HG03565 (cell line): ENCODE data around the gene SPATA18.
A peak's percentile ranks its signal among the peaks of the same experiment; 100 is the strongest.
"Not testable (repeated sequence)": the region's sequence is repeated elsewhere in the genome, so short reads cannot be mapped to it uniquely, and the experiment has no call there.

Source experiments
- ATAC-seq: cut with Tn5 transposase; IDR thresholded peaks from one replicate; pipeline ENCODE4 v1.9.1; 2021; ENCODE audit warnings: mild to moderate bottlenecking, moderate library complexity; ENCODE audit not compliant: unreplicated experiment

The SPATA18 gene

DNA sequence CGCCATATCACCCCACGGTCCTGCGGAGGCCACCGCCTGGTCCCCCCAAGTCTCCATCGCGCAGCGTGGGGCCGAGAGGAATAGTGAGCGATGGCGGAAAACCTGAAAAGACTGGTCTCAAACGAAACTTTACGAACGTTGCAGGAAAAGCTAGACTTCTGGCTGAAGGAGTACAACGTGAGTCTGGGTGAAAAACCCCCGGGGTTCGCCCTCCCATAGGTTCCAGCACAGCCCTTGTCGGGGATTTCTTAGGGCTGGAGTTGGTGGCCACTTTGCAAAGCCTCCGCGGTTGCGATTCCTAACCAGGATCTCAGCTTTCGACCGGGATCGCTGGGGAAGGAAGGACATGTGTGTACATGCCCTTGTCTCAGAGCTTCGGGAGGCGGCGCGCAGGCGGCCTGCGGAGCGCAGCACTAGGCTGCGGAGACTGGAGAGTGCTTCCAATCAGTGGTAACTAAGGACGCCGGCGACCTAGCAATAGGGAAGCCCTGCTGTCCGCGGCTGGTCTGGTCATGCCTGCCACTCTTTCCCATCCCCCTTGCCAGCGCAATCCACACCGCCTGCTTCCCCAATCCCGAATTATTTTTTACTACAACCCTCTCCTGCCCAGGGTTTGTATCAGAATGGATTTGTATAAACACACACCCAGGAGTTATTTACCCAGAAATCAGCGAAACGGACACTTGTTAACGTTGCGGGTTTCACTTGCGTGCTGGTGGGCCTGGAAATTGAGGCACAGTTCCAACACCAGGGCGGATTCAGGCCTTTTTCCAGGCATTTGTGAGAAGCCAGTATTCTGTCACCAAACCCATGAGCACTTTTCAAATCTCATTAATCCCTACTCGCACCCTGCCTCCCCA is 741 bp downstream of the SPATA18 start:
- peak; percentile 60 for ATAC-seq

DNA sequence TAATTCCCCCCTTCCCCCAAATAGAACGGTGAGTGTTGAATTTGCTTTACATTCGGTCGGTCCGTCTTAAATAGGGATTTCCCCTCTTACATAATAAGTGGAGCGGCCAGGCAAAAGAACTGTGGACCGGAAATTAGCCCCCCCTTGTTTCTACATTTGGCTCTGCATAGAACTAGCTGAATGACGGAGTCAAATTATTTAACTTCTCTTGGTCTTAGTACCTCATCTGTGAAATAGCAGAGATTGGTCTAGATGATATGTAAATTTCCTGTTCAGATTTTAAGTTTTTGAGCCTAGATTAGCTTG is 1.3 kb downstream of the SPATA18 start:
- peak; percentile 60 for ATAC-seq

DNA sequence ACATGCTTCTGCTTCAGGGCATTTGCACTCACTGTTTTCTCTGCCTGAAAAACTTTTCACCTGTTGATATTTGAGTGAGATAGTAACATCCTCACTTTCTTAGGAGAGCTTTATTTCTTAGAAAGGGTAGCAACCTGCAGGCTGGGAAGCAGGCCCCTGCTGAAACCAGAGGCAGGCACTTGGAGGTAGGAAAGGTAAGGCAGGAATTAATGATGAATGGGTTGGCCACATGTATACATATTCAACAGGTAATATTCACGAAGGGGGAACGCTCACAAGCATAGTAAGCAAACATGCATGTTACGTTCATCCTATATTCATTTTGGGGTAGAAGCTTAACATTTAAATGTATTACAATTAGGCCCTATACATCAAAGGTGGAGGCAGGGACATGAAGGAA is 3.1 kb downstream of the SPATA18 start:
- ATAC-seq, result no peak

GRCh38 chr4:52057196-52057595 is 6.1 kb downstream of the SPATA18 start:
- ATAC-seq, result no peak

GRCh38 chr4:52058275-52058674 is 7.2 kb downstream of the SPATA18 start:
- ATAC-seq, result no peak

GRCh38 chr4:52059372-52059771 is 8.3 kb downstream of the SPATA18 start:
- ATAC-seq, result no peak

DNA sequence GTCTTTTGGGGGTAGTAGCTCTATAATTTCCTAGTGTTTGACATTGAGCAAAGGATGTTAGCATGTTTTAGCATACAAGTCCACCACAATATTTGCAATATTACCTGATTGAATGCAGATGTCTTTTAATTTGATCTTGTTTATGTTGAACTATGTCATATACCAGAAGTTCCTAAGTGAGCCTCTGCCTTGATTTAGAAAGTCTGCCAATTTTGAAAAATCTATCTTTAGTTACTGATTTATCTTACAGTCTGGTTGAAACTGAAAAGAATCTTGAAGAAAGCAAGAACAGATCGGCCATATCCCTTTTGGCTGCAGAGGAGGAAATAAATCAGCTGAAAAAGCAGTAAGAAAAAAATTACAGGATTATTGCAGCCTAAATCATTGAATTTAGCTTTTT is 18.5 kb downstream of the SPATA18 start:
- ATAC-seq, result no peak

DNA sequence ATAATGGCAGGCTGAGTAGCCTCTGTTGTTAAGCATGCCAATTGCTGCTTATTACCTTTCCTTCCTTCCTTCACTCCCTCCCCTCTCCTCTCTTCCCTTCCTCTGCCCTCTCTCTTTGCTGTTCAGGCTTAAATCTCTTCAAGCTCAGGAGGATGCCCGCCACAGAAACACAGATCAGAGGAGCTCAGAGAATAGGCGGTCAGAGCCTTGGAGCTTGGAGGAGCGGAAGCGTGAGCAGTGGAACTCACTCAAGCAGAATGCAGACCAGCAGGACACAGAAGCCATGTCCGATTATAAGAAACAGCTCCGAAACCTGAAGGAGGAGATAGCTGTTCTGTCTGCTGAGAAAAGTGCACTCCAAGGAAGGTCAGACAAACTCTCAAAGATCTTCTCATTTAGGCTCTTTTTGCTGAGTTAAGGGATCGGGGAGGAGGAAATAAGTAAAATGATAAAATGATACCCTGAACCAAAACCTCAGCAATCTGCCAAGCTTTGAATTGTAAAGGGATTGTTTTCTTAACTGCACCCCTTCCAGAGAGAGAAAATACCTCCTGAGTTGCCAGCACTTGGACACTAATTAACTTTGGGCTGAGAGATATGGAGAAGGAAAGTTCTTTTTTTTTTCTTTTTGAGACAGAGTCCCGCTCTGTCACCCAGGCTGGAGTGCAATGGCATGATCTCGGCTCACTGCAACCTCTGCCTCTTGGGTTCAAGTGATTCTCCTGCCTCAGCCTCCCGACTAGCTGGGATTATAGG is 20.9 kb downstream of the SPATA18 start:
- no peak for ATAC-seq

DNA sequence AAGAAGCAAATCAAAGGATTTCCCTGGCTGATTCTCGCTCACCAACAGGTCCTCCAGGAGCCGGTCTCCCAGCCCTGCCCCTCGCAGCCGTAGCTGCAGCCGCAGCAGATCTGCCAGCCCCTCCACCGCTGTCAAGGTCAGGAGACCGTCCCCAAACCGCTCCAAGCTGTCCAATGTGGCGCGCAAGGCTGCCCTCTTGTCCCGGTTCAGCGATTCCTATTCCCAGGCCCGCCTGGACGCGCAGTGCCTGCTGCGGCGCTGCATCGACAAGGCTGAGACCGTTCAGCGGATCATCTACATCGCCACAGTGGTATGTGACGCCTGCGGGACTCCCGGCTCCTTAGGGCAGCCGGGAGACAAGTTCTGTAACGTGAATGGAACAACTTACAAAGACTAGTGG is 25.6 kb downstream of the SPATA18 start:
- no peak for ATAC-seq

- ATAC-seq, result no peak
Observed at GRCh38 chr4:52079659-52080058, 28.6 kb downstream of the SPATA18 start.

GRCh38 chr4:52081216-52081615 is 30.1 kb downstream of the SPATA18 start:
- no peak for ATAC-seq

DNA sequence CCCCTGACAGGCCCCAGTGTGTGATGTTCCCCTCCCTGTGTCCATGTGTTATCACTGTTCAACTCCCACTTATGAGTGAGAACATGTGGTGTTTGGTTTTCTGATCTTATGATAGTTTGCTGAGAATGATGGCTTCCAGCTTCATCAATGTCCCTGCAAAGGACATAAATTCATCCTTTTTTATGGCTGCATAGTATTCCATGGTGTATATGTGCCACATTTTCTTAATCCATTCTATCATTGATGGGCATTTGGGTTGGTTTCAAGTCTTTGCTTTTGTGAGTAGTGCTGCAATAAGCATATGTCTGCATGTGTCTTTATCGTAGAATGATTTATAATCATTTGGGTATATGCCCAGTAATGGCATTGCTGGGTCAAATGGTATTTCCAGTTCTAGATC is 35.3 kb downstream of the SPATA18 start:
- not testable (repeated sequence) for ATAC-seq

DNA sequence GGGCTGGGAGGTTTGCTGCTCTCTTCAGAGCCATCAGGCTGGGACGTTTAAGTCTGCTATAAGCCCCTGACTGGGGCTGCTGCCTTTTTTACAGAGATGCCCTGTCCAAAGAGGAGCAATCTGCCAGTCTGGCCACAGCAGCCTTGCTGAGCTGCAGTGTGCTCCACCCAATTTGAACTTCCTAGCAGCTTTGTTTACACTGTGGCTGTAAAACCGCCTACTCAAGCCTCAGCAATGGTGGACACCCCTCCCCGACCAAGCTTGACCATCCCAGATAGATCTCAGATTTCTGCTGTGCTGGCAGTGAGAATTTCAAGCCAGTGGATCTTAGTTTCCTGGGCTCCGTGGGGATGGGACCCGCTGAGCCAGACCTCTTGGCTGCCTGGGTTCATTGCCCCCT is 40.7 kb downstream of the SPATA18 start:
- ATAC-seq, result no peak

GRCh38 chr4:52093466-52093865 is 42.4 kb downstream of the SPATA18 start:
- ATAC-seq, result no peak

DNA sequence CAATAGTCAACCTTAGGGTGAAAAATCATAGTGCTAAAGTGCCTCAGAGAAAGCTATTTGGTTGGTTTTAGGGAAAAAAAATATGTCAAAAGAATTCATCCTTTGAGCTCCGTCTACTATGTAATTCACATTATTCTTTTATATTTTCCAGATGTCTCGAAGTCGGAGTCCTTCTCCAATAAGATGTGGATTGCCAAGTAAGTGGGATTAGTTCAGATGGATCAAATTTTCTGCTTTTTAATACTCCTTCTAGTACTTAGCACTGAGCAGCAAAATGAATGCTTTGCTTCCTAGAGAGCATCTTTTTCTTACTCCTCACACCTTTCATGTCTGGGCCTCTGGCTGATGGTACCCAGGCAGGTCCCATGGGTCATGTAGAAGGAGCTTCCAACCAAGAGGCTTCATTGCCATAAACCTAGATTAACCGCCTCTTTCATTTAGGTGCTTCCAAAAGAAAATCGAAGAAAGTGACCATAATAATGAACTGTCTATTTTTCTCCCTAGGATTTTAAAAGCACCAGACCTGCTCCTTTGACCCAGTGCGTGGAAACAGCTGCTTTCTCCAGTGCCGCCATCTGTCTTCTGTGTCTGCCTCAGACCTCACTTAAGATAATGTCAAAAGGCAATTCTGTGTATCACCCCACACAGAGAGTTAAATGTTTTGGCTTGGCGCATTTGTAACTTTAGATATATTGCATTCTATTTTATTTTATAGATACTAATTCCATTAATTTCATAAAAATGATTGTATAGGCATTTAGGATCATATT is 43.5 kb downstream of the SPATA18 start:
- no peak for ATAC-seq

GRCh38 chr4:52095374-52095773 is 44.3 kb downstream of the SPATA18 start:
- no peak for ATAC-seq

GRCh38 chr4:52096048-52096447 is 44.9 kb downstream of the SPATA18 start:
- ATAC-seq, result no peak

DNA sequence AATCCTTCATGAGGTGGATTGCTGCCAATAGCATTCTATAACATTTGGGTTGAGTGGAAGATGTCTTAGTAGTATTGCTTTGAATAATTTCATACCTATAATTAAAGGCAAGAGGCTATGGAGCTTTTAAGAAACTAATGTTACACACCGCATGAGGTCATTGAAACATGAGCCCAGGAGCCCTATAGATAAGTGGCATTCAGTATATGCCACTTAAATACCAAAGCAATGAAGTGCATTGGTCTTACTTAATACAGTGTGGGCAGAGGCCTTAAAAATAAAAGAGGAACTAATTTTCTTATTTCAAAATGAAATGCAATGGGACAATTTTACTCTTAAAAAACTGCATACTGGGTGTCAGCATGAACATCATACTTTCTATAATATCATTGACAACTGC is 47.5 kb downstream of the SPATA18 start:
- ATAC-seq, result no peak

GRCh38 chr4:52099860-52100461 is 48.9 kb downstream of the SPATA18 start:
- peak; percentile 47 for ATAC-seq

DNA sequence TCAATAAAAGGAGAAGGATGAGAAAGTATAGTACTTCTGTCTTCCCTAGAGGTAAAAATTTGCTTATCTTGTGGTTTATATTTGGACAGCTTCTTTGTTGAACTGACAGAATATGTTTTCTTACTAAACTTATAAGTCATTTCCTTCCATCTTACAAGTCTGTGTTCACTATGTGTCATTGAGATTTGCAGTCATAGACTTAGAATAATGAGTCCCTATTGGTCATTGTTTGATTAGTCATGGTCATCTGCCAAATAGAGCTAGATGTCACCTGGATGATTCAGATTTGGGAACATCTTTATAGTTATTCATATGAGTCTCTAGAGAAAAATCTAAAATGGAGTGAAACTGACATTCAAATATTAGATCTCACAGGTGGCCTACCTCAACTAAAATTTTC is 51.5 kb downstream of the SPATA18 start:
- ATAC-seq, result no peak

DNA sequence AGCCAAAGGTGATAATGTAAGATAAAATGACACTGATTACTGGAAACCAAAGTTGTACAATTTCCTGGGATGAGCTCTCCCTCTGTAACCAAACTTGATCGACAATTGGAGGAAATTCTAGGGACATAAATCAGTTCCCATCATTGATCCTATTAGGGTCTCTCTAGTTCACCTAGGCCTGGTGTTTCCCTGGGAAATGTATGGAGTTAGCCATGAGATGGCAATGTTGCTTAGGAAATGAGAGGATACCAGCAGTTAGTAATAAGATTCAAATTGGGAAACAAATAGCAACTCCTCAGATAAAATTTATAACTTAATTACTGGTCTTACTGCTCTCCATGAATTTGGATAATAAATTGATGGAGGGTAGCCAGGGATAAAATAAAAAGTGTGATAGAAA is 52.2 kb downstream of the SPATA18 start:
- ATAC-seq, result no peak
